ENCODE measurements around the gene RSPH1.

GRCh38 chr21:42495765-42496119, 282 bp downstream of the RSPH1 start:
- TF ChIP-seq, protein P1, sequence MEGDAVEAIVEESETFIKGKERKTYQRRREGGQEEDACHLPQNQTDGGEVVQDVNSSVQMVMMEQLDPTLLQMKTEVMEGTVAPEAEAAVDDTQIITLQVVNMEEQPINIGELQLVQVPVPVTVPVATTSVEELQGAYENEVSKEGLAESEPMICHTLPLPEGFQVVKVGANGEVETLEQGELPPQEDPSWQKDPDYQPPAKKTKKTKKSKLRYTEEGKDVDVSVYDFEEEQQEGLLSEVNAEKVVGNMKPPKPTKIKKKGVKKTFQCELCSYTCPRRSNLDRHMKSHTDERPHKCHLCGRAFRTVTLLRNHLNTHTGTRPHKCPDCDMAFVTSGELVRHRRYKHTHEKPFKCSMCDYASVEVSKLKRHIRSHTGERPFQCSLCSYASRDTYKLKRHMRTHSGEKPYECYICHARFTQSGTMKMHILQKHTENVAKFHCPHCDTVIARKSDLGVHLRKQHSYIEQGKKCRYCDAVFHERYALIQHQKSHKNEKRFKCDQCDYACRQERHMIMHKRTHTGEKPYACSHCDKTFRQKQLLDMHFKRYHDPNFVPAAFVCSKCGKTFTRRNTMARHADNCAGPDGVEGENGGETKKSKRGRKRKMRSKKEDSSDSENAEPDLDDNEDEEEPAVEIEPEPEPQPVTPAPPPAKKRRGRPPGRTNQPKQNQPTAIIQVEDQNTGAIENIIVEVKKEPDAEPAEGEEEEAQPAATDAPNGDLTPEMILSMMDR (IDR thresholded peaks at IDR 0.05): no peak
- no peak for TF ChIP-seq MAFK (IDR thresholded peaks at IDR 0.05; ENCODE audit: partially characterized antibody)
- TF ChIP-seq CEBPB (IDR thresholded peaks at IDR 0.05): no peak
- TF ChIP-seq RFX5 (IDR thresholded peaks at IDR 0.05): no peak
- no peak for TF ChIP-seq BHLHE40 (IDR thresholded peaks at IDR 0.05; ENCODE audit: low read depth, low read length)
- TF ChIP-seq PHF8 (IDR thresholded peaks at IDR 0.05; ENCODE audit: borderline replicate concordance, low read depth): no peak
- no peak for TF ChIP-seq EP300 (IDR thresholded peaks at IDR 0.05)
- no peak for TF ChIP-seq SREBF2 (IDR thresholded peaks at IDR 0.05)
- no peak for TF ChIP-seq RNF2 (IDR thresholded peaks at IDR 0.05; ENCODE audit: borderline replicate concordance, low read depth)
- TF ChIP-seq, protein P2, sequence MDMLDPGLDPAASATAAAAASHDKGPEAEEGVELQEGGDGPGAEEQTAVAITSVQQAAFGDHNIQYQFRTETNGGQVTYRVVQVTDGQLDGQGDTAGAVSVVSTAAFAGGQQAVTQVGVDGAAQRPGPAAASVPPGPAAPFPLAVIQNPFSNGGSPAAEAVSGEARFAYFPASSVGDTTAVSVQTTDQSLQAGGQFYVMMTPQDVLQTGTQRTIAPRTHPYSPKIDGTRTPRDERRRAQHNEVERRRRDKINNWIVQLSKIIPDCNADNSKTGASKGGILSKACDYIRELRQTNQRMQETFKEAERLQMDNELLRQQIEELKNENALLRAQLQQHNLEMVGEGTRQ (IDR thresholded peaks at IDR 0.05): no peak
- no peak for TF ChIP-seq POLR2A (IDR thresholded peaks at IDR 0.05; ENCODE audit: low read length)
- no peak for TF ChIP-seq HDAC2 (IDR thresholded peaks at IDR 0.05)
- TF ChIP-seq MAX (IDR thresholded peaks at IDR 0.05): no peak
